Inferior parietal cortex (tissue), 1 donor: ENCODE data around the gene VCL.
"Not testable (repeated sequence)": the region's sequence is repeated elsewhere in the genome, so short reads cannot be mapped to it uniquely, and the experiment has no call there.

Source experiments
- DNase-seq: peaks from one replicate; pipeline ENCODE4 v3.0.0-alpha.2; 2016; ENCODE audit errors: extremely low spot score

Gene VCL

GRCh38 chr10:73971636-73972354 is 26.1 kb upstream of the VCL start:
- DNase-seq: no peak

GRCh38 chr10:73973427-73973826 is 24.5 kb upstream of the VCL start:
- DNase-seq: no peak

GRCh38 chr10:73974309-73974946 is 23.5 kb upstream of the VCL start:
- DNase-seq: no peak

- no peak for DNase-seq
Observed at GRCh38 chr10:73975388-73975787, 22.5 kb upstream of the VCL start.

GRCh38 chr10:73979141-73979808 is 18.6 kb upstream of the VCL start:
- DNase-seq: no peak

GRCh38 chr10:73979809-73980433 is 18.0 kb upstream of the VCL start:
- DNase-seq: no peak

GRCh38 chr10:73981812-73982211 is 16.1 kb upstream of the VCL start:
- no peak for DNase-seq

GRCh38 chr10:73983096-73984047 is 14.5 kb upstream of the VCL start:
- DNase-seq: no peak

GRCh38 chr10:73989594-73990150 is 8.2 kb upstream of the VCL start:
- DNase-seq: no peak

- no peak for DNase-seq
Observed at GRCh38 chr10:73991203-73991883, 6.6 kb upstream of the VCL start.

- DNase-seq: no peak
Observed at GRCh38 chr10:73991884-73992245, 6.1 kb upstream of the VCL start.

GRCh38 chr10:73992899-73993788 is 4.8 kb upstream of the VCL start:
- no peak for DNase-seq

GRCh38 chr10:73995035-73995358 is 2.9 kb upstream of the VCL start:
- DNase-seq: no peak

GRCh38 chr10:73997461-73997786 is 492 bp upstream of the VCL start:
- no peak for DNase-seq

- DNase-seq: no peak
Observed at GRCh38 chr10:73998623-73998928, 660 bp downstream of the VCL start.

GRCh38 chr10:73998929-73999691 is 1.2 kb downstream of the VCL start:
- DNase-seq: peak; percentile 40

GRCh38 chr10:73999703-74000102 is 1.8 kb downstream of the VCL start:
- no peak for DNase-seq

GRCh38 chr10:74000244-74000643 is 2.3 kb downstream of the VCL start:
- not testable (repeated sequence) for DNase-seq
